GM18502 (cell line): ENCODE data around the gene SLC6A9.

Experiments used
- ATAC-seq: cut with Tn5 transposase; IDR thresholded peaks from one replicate; pipeline ENCODE4 v1.9.1; 2021; ENCODE audit warnings: mild to moderate bottlenecking; ENCODE audit not compliant: unreplicated experiment, poor library complexity

The SLC6A9 gene

DNA sequence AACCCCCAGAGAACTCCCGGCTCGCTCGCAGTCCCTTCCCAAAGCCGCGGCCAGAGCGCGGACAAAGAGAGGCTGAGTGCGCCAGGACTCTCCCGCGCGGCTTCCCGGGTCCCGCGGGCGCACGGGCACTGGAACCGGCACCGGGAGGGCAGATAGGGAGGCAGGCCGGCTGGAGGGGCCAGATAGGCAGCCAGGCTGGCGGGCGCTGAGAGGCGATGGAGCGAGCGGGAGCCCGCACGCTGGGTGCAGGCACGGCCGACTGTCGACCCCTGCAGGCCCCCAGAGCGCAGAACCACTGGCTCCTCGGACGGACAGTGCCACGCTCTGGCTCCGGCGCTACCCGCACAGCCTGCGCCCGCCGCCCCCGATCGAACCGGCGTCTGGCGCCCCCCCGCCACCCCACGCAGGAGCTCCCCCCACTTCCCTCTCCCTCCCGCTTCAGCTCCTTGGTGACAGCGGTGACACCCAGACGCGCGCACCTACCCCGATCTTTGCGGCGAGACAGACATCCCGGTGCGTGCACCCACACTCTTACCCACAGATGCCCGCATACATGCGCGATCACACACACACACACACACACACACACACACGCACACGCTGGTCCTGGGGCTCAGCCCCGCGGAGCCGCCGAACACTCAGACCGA, 534 bp downstream of the SLC6A9 start:
- peak; percentile 28 for ATAC-seq

DNA sequence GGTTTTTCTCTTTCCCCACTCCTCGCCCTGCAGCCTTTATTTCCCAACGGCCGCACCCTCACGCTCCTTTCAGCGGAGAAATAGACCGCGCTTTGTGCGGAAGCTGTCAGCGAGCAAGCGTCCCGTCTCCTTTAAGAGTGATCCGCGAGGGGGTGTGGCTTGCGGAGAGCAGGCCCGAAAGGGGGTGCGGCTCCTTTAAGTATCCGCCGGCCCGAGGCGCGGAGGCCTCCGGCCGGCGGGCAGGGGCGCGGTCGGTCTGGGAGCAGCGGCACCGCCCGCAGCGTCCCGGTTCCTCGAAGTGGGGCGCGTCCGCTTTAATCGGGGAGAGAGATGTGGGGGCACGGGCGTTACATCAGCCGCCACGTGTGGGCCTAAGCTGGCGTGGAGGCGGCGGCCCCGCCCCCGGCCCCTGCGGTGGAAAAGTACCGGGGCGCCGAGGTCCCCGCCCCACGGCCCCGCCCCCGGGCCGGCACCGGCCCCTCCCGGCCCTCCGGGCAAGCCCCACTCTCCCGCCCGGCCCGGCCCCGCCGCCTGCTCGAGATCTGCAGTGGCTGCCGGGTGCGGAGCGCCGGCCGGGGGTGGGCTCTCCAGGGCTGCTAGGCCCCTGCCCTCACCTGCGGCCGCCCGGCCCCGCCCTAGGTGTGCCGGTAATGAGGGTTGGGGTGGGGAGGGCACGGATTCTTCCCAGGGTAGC, 1.2 kb downstream of the SLC6A9 start:
- peak; percentile 86 for ATAC-seq

DNA sequence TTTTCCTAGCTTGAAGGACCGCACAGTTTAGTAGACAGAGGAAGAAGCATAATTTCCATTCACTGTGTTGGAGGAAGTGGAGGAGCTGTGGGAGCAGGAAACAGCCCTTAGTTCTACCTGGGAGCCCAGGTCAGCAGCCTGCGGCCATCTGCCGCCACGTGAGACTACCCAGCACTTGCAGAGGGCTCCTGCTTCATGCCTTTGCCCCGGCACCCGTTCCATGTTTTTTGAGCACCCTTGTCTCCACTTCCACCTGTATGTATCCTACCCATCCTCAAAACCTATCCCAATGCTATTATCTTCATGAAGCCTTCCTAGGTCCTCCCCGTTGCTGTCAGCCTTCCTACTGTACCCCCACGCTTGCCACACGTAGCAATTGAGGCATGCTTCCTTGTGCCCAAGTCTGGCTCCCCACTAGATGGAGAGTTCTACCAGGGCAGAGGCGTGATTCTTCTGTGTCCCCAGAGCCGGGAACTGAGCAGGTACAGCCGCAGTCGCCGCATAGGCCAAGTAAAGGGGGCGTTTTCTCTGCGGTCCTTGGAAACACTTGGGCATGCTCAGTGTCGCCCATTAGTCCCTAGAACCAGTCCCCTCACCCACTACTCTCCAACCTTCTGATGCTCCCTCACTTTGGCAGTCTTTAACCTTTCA, 1.9 kb downstream of the SLC6A9 start:
- ATAC-seq = peak; percentile 45

DNA sequence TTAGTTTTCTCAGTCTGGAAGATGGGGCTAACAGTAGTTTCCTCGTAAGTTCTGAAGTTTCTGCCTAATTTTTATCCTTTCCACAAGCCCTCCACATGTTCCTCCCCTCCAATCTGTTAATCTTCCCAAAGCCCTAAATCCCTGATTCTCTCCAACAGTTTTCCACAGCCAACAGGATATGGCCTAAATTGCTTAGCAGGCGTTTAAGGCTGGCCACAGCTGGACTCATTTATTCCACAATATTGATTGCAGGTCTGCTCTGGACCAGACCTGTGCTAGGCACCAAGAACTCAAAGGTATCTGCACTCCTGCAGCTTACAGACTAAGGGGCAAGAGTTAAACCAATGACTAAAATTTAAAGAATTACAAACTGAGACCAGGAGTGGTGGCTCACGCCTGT, 3.9 kb downstream of the SLC6A9 start:
- no peak for ATAC-seq

DNA sequence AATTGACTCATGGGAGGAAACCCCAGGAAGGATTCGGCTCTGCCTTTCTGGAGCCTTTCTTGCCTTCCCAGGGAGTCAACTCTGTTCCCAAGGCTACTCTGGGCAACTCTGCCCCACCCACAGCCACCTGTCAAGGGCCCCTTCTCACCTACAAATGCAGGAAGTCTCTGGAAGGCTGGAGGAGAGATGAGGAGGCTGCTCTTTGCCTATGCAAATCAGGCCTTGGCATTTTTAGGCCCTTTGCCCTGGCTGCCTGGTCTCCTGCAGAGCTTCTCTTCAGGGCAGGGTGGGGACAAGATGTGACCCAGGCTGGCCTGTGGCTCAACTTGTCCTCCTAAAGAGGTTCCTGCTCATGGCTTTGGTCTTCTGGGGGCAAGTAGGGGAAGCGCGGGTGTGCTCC, 5.4 kb downstream of the SLC6A9 start:
- no peak for ATAC-seq

DNA sequence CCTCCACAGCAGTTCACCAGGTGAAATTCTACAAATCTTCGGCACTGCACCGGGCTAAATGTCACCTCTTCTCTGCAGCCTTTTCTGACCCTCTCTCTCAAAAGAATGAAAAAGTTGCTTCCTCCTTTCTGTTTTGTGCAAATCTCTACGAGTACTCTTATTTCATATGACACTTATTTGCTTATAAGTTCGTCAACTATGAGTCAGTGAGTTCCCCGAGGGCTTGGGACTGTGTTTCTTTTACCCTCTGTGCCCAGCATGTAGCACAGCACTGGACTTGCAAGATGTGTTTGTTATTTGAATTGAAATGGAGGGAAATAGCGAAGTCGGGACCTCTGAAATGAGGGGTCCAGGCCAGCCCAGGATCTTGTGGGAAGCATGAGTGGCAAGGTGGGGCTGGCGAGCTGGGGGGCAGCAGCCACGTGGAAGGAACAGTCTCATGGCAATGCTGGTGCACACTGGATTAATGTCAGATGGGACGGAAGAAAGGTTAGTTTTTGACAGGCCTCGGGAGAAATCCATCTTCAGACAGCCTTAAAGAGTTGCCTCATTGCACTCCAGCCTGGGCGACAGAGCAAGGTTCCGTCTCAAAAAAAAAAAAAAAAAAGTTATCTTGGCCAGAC, 6.2 kb downstream of the SLC6A9 start:
- ATAC-seq = no peak

DNA sequence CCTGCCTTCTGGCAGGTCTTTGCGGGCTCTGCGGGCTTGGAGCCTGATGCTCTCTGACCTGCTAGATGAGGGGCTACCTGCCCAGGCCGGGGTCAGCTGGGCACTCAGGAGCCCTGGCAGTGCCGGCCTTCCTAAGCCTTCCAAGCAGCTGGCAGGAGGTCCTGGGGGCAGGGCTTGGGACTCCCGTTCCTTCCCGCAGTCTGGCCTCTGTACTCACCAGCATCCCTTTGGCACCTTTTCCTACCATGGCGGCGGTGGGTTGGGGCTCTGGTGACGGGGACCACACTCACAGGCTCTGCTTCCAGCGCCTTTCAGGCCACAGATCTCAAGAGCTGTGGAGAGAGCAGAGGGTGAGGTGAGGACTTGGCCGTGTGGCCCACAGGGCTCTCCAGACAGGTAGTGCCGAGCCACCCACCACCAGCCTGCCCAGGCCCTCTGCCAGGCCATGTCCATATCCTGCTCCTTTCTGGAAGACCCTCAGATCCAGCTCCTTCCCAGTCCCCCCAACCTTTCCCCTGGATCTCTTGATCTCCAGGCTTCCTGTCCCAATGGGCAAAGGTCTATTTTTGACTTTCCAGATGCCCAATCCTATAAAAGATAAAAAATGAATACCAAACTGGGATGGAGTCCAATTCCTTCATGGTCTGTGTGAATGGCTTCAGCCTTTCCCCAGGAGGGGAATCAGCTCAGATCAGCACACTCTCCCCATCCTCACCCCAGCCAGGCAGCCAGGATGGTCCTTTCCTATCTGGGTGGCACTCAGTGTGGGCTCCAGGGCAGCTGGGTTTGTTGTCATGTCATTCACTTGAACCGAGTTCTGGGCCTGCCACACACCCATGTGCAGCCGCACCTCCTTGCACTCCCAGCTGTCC, 7.0 kb downstream of the SLC6A9 start:
- no peak for ATAC-seq

DNA sequence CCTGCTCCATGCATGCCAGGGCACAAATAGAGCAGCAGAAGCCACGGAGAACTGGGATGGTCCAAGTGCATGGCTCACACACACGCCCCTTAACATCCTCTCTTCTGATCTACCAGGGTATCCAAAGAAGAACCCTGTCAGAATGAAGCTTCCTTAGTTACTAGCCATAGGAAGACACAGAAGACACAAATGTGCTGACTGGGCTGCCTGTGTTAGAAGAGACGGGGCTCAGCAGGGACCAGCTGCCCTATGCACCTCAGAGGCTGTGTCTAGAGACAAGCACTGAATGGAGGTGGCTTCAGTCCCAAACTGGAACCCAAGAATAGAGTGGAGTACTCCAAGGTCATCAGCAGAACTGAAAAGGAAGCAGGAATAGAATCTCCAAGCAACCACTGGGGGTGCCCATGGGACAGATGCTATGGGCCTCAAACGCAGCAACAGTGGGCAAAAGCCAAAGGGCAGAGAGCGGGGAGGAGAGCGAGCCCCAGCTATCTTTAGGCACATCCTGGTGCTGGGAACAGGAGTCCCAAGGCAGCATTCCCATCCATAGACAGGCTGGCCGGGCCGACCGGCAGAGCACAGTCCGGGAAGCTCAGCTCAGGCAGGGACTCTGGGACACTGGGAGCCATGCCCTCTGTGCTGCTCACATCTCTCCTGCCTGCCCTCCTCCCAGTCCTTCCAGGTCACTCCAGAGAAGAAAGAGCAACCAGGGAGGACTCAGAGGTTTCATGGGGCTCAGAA, 9.5 kb downstream of the SLC6A9 start:
- no peak for ATAC-seq

DNA sequence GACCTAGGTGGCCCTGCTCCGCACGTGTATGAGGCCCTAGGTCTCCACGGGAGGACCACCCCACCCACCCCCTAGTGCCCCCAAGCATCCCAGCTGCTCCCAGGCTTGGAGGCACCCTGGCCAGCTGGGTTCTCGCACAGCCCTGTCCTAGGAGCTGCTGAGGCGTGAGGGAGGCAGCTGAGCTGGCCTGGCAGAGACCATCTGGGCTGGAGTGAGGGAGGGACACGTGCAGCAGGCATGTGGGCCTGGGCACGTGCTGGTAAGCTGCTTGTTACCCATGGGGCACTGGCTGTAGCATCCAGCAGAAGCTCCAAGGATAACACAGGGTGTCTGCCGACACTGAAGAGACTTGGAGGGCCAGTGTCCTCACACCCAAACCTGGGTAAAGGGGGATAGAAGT, 10.1 kb downstream of the SLC6A9 start:
- ATAC-seq = no peak

DNA sequence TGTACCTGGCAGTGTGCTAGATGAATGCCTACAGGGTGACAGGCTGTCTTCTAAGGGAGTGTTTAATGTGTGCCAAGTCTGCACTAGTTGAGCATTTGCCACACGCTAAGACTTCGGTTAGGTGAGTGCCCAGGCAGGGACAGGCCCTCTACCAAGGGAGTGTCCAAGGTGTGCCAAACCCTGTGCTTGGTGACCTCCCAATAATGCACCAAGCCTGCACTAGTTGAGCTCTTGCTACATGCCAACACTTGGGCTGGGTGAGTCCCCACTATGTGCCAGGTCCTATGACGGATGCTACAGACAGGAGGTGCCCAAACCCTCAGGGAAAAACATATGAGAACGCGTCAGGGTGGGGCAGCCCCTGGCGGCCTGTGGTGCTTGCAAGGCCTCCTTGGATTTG, 10.8 kb downstream of the SLC6A9 start:
- ATAC-seq = no peak

DNA sequence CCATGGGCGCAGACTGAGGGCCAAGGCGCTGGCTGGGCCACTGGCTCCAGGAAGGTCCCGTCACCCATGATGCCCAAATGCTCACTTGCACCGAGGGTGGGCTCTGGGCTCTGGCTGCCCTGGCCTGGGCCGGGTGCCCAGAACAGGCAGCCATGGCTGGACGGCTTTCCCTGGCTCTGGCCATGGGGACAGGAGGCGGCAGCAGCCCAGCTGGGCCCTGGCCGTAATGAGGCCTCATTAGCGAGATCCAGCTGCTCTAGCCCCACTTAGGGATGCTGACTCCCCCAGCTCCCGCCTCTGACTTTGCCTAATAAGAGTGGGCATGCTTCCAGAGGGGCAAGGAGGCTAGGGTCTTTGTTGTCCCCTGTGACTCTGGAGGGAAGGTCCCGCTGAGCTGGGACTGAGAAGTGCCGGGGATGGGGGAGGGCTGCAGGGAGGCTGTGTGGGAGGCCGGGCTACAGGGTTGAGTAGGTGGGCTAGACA, 11.8 kb downstream of the SLC6A9 start:
- no peak for ATAC-seq

DNA sequence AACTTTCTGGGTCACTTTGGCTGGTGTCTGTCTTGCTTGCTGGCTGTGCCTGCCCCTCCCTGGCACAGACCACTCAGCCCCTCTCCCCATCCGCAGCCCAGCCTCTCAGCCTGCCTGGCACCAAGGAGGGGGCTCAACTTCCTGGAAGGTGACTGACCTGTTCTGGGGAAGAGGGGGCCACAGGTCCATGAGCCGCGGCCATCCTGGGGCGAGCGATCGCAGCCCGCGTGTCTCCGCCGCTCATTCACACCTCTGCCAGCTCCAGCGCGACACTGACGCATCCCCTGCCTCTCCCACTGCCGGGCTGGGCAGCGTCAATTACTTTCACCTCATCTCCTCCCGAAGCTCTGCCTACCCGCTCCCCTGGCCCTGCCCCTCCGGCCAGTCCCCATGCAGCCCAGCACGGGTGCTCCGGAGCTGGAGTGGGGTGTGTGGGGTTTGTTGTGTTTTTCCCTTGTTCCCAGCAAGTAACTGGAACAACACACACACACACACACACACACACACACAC, 14.3 kb downstream of the SLC6A9 start:
- no peak for ATAC-seq

DNA sequence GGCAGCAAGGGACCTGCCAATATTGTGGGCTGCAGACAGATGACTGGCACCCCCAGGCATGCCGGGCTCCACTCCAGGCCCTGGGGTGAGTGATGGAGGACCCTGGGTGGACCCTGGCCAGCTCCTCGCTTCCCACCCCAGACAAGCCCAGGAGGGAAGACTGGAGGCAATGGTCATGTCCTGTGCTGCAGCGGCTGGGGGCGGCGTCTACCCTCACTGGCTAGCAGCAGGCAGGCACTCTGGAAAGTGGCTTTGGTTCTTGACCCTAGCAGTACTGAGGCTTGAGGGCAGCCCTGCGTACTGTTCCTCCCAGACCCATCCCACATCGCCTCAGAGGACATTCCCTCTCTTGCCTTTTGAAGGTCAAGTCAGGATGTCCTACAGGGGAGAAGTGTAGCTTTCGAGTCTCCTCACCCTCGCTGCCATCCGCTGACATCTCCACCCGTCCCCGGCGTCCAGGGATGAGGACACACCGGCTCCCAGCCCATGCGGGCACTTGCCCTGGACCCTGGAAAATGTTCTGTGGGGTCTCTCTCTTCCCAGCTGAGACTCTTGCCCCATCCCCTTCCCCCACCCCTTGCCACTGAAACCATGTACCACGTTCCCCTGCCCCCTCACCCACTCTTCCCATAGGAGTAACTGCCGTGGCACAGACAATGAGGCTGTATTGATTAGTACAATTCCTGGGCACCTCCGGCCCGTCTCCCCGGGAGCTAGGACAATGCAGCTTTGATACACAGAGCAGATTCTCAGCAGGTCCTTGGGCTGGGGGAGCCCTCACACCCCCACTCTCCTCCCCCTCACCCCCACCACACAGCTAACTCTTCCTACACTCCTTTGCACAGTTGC, 15.0 kb downstream of the SLC6A9 start:
- no peak for ATAC-seq

DNA sequence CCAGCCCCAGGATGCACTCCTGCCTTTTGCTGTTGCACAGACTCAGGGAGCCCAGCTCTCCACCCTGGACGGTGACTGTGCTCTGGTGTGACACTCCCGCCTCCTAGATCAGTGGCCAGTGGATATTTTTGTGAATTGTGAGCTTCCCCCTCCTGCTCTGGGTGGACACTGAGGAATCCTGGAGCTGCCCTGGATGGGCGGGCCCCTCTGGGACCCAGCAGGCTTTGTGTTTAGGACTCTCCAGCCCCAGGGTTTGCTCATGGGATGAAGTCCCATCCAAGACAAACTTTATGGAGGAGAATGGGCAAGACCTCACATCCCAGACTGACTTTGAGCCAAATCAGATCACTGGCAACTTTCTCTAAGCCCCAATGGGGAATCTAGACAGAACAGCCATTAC, 16.1 kb downstream of the SLC6A9 start:
- ATAC-seq = no peak

DNA sequence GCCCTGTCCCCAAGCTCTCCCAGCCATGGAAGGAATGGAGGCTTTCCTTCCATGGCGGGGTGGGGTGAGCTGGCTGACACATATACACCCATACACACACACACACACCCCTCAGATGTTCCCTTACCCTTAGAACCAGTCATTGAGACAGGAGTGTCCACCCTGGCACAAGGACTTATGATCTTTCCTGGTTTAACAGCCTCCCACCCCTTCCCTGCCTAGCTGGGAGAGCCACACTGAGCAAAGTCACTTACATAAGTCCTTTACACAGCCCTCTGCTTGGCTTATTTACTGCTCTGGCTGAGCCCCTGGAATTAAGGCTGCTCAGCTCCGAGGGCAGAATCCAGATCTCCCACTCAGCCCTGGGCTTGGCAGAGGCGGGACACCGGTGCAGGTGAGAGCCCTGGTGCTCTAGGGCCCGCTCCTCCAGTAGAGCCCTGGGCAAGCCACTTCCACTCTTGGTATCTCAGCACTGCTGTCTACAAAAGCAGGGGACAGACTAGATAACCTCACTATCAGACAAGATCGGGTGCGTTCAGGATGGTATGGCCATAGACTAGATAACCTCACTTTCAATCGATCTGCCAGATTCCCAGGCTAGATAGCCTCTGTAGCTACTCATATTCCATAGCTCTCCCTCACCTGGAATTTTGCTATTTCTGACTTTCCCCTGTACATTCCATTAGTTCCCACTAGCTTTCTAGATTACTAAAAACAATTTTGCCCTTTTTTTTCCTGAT, 16.7 kb downstream of the SLC6A9 start:
- no peak for ATAC-seq

DNA sequence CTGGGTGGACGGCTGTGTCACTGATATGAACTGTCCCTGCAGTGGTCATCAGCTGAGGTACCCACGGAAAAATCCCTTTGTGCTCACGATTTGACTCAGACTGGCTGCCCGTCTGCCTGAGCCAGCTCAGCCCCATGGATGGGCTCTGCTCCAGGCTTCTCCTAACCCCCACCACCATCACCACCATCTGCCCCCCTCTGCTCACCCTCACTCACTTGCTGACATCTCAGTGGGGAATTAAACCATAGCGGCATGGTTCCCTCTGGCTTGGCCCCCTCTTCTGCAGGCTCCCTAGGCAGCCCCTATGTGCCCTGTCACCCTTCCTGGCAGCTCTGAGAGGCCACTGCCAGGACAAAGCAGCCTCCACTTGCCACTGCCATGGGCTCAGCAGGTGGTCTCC, 17.3 kb downstream of the SLC6A9 start:
- ATAC-seq = no peak

DNA sequence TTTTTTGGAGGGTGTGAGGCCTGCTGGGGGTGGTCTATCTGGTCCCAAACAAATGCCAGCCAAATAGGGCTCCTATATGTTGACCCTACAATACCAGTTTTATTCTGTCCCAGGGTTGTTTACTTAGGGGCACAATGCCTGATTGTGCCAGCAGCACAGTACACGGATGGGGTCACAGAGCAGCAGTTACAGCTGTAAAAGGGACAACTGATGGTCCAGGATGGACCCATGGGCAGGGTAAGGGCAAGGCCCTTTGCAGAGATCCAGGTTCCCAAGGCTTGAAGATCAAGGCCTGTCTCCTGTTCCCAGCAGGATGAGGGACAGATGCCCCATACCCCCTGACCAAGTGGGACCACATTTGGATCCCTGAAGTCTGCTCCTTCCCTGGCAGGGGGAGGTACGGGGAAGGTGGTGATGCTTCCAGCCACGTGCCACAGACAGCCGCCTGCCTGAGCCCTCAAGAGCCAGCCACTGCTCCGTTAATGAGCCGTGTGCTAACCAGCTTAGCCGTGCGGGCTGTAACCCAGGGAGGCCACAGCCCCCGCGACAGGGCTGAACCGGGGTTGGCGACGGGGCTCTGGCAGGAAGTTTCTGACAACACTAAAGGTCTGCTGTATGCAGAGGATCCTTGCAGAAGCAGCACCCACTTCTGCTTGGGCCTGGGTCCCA, 18.2 kb downstream of the SLC6A9 start:
- ATAC-seq = no peak
